Psoas muscle (tissue), 8 donors: ENCODE measurements around the gene HAUS8. TPM values are rescaled to one million over a fixed set of nuclear protein-coding genes. Genes with fewer than 3 reads are reported as not detected.

Experiments used
- ATAC-seq, 4 donors: fragments of 200-7000 bp; cut with Tn5 transposase; one replicate each; pipeline ENCODE4 v1.9.1; 2020; ENCODE audit warnings: moderate library complexity in 3 of 4, mild to moderate bottlenecking in 2 of 4
- DNase-seq, 2 donors: peaks; one replicate each; pipeline ENCODE4 v3.0.0-alpha.2; 2020
- H3K27ac ChIP-seq: fragments of 200-600 bp; one replicate; pipeline ENCODE4 v1.8.0; 2022
- H3K27me3 ChIP-seq, 3 donors: fragments of 200-600 bp in 1 of 3; one replicate each; pipeline versions ENCODE4 v1.6.1 to v1.8.0; 2013 to 2022; ENCODE audit warnings: low read length in 2 of 3, mild to moderate bottlenecking in 2 of 3, moderate library complexity in 1 of 3; ENCODE audit not compliant: insufficient read depth in 3 of 3
- H3K36me3 ChIP-seq, 2 donors: fragments of 200-600 bp in 1 of 2; one replicate each; pipeline versions ENCODE4 v1.6.1 to v1.8.0; 2013 to 2022; ENCODE audit warnings: low read depth in 1 of 2, mild to moderate bottlenecking in 1 of 2, moderate library complexity in 1 of 2; ENCODE audit not compliant: insufficient read depth in 1 of 2
- H3K4me1 ChIP-seq: fragments of 200-600 bp; one replicate; pipeline ENCODE4 v1.8.0; 2022
- H3K4me3 ChIP-seq: fragments of 200-600 bp; one replicate; pipeline ENCODE4 v1.8.0; 2022; ENCODE audit warnings: mild to moderate bottlenecking
- H3K9me3 ChIP-seq: fragments of 200-600 bp; one replicate; pipeline ENCODE4 v1.8.0; 2022
- WGBS, 3 donors: extraction: QIAGEN DNeasy Blood & Tissue Kit; methylation state at CpG; one replicate each; pipeline versions ENCODE4 v1.1.6 to v1.1.7; 2013; 5-methylcytosine and 5-hydroxymethylcytosine counted together
- intact Hi-C, 2 donors: fragments of 100-400 bp; cut with DNase I; formaldehyde crosslinking; loops; one replicate each; pipeline versions ENCODE4 v1.11.0 to v1.14.2; 2022
- polyA plus RNA-seq, 3 donors: library from polyadenylated mRNA; stranded (reverse); fragments of 200-250 nt; gene quantifications; one replicate each; pipeline ENCODE4 v1.2.3, GENCODE V29; 2013
- total RNA-seq, 4 donors: library from RNA; stranded (reverse); fragmentation: NEBNext Ultra II Directional in 2 of 4; extraction: Animal tissue kit (Norgen Biotek cat#: 25700) in 2 of 4; gene quantifications; one replicate each; pipeline versions ENCODE4 v1.2.1 to v1.2.4, GENCODE V29; 2021 to 2023
- TF ChIP-seq, protein P1 (sequence below): fragments of 200-600 bp; IDR thresholded peaks from one replicate; pipeline ENCODE4 v1.8.0; 2022; ENCODE audit warnings: antibody characterized with exemption
- donor health status: healthy with polysubstance abuse.
- donor health status: DM: no; HTN: no; CAD: no; lungs with moderate emphysema.
- donor health status: Bipolar disorder and iron deficiency.
- donor health status: healthy.
- donor health status: DM: yes; HTN: yes; CAD: no.
- donor health status: DM: no; HTN: no; CAD: no.
- donor health status: DM: no; HTN: no; CAD: no.
- donor health status: DM: yes; HTN: yes; CAD: no.

The HAUS8 gene
- total and polyA plus RNA-seq, 7 donors = 1.8 to 5.9 (median 4.2) TPM

DNA sequence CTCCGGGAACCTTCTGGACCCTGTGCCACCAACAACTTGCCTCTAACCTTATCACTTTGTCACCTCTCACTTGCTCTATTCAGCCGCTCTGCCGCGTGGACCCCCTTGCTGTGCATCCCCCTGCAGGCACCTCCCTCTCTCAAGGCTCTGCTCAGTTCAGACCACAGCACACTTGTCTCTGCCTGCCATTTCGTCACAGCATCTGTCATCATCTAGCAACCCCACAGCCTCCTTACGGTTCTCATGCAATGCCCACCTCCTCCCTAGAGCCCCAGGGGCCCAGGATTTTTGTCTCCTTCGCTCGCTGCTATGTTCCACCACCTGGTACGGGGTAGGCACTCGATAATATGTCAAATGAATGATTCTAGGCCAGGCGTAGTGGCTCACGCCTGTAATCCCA is 4.8 kb downstream of the HAUS8 start:
- Histone ChIP-seq H3K9me3 (no peaks in the 10 kb centered on the region), H3K27me3 (no peaks in the 10 kb centered on the region), H3K27ac (no peak overlapping the region), H3K36me3 (peaks cover 0 to 33% of the 10 kb centered on the region in 2 donors), H3K4me1 (peaks cover 7% of the 10 kb centered on the region), H3K4me3 (no peak overlapping the region)
- WGBS, 3 donors = 89 to 91% (median 90%) methylated on average over 12 of the region's 12 CpGs
- TF ChIP-seq, protein P1, sequence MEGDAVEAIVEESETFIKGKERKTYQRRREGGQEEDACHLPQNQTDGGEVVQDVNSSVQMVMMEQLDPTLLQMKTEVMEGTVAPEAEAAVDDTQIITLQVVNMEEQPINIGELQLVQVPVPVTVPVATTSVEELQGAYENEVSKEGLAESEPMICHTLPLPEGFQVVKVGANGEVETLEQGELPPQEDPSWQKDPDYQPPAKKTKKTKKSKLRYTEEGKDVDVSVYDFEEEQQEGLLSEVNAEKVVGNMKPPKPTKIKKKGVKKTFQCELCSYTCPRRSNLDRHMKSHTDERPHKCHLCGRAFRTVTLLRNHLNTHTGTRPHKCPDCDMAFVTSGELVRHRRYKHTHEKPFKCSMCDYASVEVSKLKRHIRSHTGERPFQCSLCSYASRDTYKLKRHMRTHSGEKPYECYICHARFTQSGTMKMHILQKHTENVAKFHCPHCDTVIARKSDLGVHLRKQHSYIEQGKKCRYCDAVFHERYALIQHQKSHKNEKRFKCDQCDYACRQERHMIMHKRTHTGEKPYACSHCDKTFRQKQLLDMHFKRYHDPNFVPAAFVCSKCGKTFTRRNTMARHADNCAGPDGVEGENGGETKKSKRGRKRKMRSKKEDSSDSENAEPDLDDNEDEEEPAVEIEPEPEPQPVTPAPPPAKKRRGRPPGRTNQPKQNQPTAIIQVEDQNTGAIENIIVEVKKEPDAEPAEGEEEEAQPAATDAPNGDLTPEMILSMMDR = no peak
- ATAC-seq (no peak), DNase-seq (no peak)
- intact Hi-C loops = no loop called here

- intact Hi-C loops = loop anchor here in 1 of 2 donors (2.0 kb wide), 1 partner anchor 166 kb away; no protein-coding TSS in a partner anchor
- Histone ChIP-seq H3K27ac (no peak overlapping the region), H3K4me1 (peaks cover 4% of the 10 kb centered on the region), H3K27me3 (no peaks in the 10 kb centered on the region), H3K4me3 (no peak overlapping the region), H3K36me3 (peaks cover 0 to 33% of the 10 kb centered on the region in 2 donors), H3K9me3 (no peaks in the 10 kb centered on the region)
- no peak for ATAC-seq
- DNase-seq = no peak
- WGBS, 3 donors = 83 to 89% (median 89%) methylated on average over 9 of the region's 9 CpGs
- TF ChIP-seq, protein P1 = no peak
Observed at GRCh38 chr19:17069193-17069592, 6.1 kb downstream of the HAUS8 start.

- intact Hi-C loops = no loop called here
Observed at GRCh38 chr19:17063428-17063827, 11.8 kb downstream of the HAUS8 start.

DNA sequence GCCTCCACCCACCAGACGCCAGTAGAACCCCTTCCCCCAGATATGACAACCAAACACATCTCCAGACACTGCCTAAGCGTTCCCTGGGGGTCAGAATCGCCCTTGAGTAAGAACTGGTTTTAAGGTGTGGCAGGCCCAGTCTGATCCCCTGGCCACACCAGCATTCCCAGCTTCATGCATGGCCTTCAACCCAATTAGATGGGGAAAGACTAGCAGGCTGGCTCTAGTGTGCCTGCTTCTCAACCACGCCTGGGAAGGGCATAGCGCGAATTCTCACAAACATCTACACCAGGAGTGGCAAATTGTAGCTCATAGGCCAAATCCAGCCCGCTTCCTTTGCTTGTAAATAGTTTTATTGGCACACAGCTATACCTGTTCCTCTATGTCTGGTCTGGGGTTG is 13.6 kb downstream of the HAUS8 start:
- ATAC-seq (no peak), DNase-seq (no peak)
- H3K27ac ChIP-seq = no peak overlapping the region
- H3K36me3 ChIP-seq = peaks cover 0 to 27% of the 10 kb centered on the region in 2 donors
- H3K27me3 ChIP-seq = no peaks in the 10 kb centered on the region
- intact Hi-C loops = no loop called here
- H3K4me3 ChIP-seq = no peak overlapping the region
- TF ChIP-seq, protein P1 = no peak
- WGBS, 3 donors = 91 to 98% (median 93%) methylated on average over 7 of the region's 7 CpGs
- H3K4me1 ChIP-seq = no peaks in the 10 kb centered on the region
- peaks cover 9% of the 10 kb centered on the region for H3K9me3 ChIP-seq

More at GRCh38 chr19:17063428-17063827, 11.8 kb downstream of the HAUS8 start:
- DNase-seq = no peak
- peaks cover 0 to 19% of the 10 kb centered on the region in 2 donors for H3K36me3 ChIP-seq
- H3K27ac ChIP-seq = no peak overlapping the region
- TF ChIP-seq, protein P1 = no peak
- no peak overlapping the region for H3K4me3 ChIP-seq
- H3K27me3 ChIP-seq = no peaks in the 10 kb centered on the region
- 79 to 96% (median 94%) methylated on average over 2 of the region's 2 CpGs for WGBS, 3 donors
- no peaks in the 10 kb centered on the region for H3K4me1 ChIP-seq
- no peak for ATAC-seq
- H3K9me3 ChIP-seq = peaks cover 3% of the 10 kb centered on the region

DNA sequence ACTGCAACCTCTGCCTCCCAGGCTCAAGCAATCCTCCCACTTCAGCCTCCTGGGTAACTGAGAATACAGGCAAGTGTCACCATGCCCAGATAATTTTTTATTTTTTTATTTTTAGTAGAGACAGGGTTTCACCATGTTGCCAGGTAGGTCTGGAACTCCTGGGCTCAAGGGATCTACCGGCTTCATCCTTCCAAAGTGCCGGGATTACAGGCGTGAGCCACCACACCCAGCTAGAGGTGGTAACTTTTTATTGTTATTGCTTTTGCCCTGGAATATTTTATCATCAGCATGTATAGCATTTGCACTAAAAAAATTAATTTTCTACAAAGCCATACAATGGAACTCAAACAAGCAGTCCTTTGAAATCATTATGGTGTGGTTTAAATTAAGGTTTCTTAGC is 14.0 kb downstream of the HAUS8 start:
- intact Hi-C loops = no loop called here
- no peak overlapping the region for H3K27ac ChIP-seq
- TF ChIP-seq, protein P1 = no peak
- DNase-seq (no peak), ATAC-seq (no peak)
- no peak overlapping the region for H3K4me3 ChIP-seq
- WGBS, 3 donors = 93 to 100% (median 99%) methylated on average over 3 of the region's 3 CpGs
- no peaks in the 10 kb centered on the region for H3K27me3 ChIP-seq
- no peaks in the 10 kb centered on the region for H3K4me1 ChIP-seq
- H3K9me3 ChIP-seq = peaks cover 9% of the 10 kb centered on the region
- H3K36me3 ChIP-seq = peaks cover 0 to 27% of the 10 kb centered on the region in 2 donors
